Measurements from ENCODE around the gene SASH1.
A peak's percentile ranks its signal among the peaks of the same experiment; 100 is the strongest.
"Not testable (repeated sequence)": the region's sequence is repeated elsewhere in the genome, so short reads cannot be mapped to it uniquely, and the experiment has no call there.

The SASH1 gene

GRCh38 chr6:148347441-148348054 is 4.9 kb downstream of the SASH1 start:
- TF ChIP-seq CTCF (IDR thresholded peaks at IDR 0.05; ENCODE audit: insufficient read depth, low read depth, low read length, missing control alignments): no peak
- no peak for DNase-seq (ENCODE audit: low read depth)
- no peak overlapping the region for H3K4me3 ChIP-seq (ENCODE audit: low read length)

DNA sequence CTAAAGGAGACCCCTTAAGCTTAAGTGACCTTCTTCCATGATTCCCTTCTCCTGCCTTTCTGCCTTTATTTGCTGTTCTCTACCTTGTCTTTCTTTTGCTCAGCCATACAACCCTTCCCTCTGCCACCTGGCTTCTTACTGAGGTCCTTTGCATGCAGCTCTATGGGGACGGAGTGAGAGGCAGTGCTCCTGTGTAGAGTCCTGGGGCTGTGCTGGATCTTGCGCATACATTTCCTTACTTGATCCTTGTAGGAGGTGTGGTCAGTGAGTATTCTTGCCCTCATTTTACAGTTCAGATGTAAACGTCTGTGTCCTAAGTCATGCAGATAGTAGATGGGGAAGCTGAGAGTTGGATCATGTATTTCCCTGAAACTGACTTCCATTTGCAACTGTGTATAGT is 5.7 kb downstream of the SASH1 start:
- TF ChIP-seq CTCF (IDR thresholded peaks at IDR 0.05; ENCODE audit: insufficient read depth, low read depth, low read length, missing control alignments): no peak
- no peak for DNase-seq (ENCODE audit: low read depth)
- H3K4me3 ChIP-seq (ENCODE audit: low read length): no peak overlapping the region

DNA sequence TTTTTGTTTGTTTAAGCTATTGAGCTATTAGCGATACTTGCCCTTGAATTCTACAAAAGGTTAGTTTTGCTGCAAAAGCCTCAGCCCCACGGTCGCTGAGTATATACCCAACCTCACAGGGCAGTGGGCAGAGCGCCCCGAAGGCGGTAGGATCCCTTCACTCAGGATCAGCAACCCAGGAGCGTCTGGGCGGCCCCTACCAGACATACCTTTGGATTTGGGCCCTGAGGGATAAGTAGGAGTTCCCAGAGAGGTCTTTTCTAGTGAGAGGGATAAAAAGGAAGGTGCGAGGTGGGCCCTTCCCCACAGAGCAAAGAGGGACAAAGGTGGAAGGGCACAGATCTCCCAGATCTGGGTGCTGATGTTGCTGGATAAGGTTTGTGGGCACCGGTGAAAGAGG is 6.1 kb downstream of the SASH1 start:
- H3K4me3 ChIP-seq (ENCODE audit: low read length): no peak overlapping the region
- no peak for TF ChIP-seq CTCF (IDR thresholded peaks at IDR 0.05; ENCODE audit: insufficient read depth, low read depth, low read length, missing control alignments)
- DNase-seq (ENCODE audit: low read depth): no peak

DNA sequence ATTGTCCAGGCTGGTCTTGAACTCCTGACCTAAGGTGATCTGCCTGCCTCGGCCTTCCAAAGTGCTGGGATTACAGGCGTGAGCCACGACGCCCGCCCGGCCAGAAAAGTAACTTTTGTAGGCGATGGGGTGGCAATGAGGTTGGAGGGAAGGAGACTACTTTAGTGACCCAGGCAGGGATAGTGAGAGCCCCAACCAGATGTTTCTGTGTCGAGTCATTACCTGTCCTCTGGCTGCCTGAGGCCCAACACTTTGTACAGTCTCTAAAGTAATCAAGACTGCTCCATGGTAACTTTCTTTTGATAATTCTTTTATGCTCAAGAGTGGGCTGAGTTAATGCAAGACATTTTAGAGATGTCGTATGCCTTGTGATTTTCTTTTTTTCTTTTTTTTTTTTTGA is 6.8 kb downstream of the SASH1 start:
- DNase-seq (ENCODE audit: low read depth): peak; percentile 52
- no peak for TF ChIP-seq CTCF (IDR thresholded peaks at IDR 0.05; ENCODE audit: insufficient read depth, low read depth, low read length, missing control alignments)
- H3K4me3 ChIP-seq (ENCODE audit: low read length): no peak overlapping the region

GRCh38 chr6:148351309-148351708 is 8.7 kb downstream of the SASH1 start:
- no peak for TF ChIP-seq CTCF (IDR thresholded peaks at IDR 0.05; ENCODE audit: insufficient read depth, low read depth, low read length, missing control alignments)
- no peak overlapping the region for H3K4me3 ChIP-seq (ENCODE audit: low read length)
- no peak for DNase-seq (ENCODE audit: low read depth)

- not testable (repeated sequence) for H3K4me3 ChIP-seq (ENCODE audit: low read length); DNase-seq (ENCODE audit: low read depth)
Measured at GRCh38 chr6:148352421-148352820, 9.8 kb downstream of the SASH1 start.

GRCh38 chr6:148358196-148358785 is 15.7 kb downstream of the SASH1 start:
- DNase-seq (ENCODE audit: low read depth): peak; percentile 31
- no peak for TF ChIP-seq CTCF (IDR thresholded peaks at IDR 0.05; ENCODE audit: insufficient read depth, low read depth, low read length, missing control alignments)
- no peak overlapping the region for H3K4me3 ChIP-seq (ENCODE audit: low read length)
